Fibroblast of skin of scalp (primary cell): ENCODE data around the gene ZNF570. TPM values are rescaled to one million over a fixed set of nuclear protein-coding genes. Genes with fewer than 3 reads are reported as not detected.

Experiments
- DNase-seq: peaks from one replicate; pipeline ENCODE4 v3.0.0-alpha.2; 2013
- polyA plus RNA-seq, 2 experiments: library from polyadenylated mRNA; unstranded; fragments of 120-200 nt; gene quantifications; one replicate each; pipeline ENCODE4 v1.2.1, GENCODE V29; 2013; ENCODE audit not compliant: insufficient read length in 2 of 2

The ZNF570 gene
- polyA plus RNA-seq (2013, experiment 1 of 2; ENCODE audit: insufficient read length) = 3.6 TPM
- 3.9 TPM for polyA plus RNA-seq (2013, experiment 2 of 2; ENCODE audit: insufficient read length)

- DNase-seq = peak; percentile 91
These were observed at the start of gene ZNF570 for GRCh38 chr19:37468961-37469777. Gene ZNF570, plus strand, starts transcription at chr19:37469356. Its CDS starts 999 bp downstream, at chr19:37470355.

GRCh38 chr19:37452500-37453245 lies 16.5 kb upstream of the ZNF570 start:
- no peak for DNase-seq

DNA sequence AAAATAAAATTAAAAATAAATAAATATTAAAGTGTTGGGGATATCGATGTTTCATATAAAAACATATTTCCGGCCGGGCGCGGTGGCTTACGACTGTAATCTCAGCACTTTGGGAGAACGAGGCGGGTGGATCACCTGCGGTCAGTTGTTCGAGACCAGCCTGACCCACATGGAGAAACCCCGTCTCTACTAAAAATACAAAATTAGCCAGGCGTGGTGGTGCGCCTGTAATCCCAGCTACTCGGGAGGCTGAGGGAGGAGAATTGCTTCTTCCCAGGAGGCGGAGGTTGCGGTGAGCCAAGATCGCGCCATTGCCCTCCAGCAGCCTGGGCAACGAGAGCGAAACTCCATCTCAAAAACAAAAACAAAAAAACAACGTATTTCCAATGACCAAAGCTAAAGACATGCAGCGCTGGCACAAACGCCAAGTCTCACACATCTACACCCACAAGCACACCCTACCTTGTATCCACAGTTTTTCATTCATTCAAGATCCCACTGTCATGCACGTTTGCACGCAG lies 2.8 kb upstream of the ZNF570 start:
- DNase-seq = no peak

DNA sequence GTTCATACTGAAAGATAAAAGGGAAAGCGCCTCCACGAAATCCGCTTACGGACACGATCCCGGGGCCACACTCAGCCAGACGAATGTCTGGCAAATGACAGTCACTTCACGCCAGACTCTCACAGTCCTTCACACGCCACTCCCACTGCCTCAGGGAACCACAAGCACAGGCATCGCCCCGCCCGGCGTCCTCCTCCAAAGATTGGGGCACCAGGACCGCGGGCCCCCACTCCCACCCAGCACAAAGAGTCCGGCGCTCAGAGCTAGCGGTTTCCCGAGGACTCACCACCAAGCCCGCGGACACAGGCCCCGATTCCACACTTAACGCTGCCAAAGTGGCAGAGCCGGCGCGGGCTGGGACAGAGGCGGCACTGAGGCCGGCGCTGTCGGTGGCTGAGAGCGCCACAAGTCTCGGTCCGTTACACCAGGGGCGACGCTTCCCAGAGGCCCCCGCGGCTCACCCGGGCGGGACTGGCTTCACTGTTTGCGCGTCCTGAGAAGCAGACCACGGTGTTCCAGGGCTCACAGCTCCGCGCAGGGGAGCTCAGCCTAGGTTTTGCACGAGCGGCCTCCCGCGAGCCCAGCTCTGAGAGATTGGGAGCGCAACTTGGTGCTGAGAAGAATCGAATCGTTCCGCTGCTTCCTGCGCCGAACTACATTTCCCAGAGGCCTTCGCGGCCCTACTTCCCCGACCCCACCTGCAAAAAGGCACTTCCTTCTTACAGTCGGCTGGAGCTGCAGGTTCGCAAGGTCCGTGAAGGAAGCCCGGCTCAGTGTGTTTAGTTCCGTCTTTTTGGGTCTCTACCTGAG lies 2.2 kb upstream of the ZNF570 start, which contains the start of gene ZNF569:
TSS of gene ZNF569 (minus strand) at position 647 of the 810 bp plus-strand sequence. CDS start 22,523 bp downstream, outside the sequence.
- DNase-seq = peak; percentile 94

- no peak for DNase-seq
These were observed 1.5 kb upstream of the ZNF570 start for GRCh38 chr19:37467608-37468090.

DNA sequence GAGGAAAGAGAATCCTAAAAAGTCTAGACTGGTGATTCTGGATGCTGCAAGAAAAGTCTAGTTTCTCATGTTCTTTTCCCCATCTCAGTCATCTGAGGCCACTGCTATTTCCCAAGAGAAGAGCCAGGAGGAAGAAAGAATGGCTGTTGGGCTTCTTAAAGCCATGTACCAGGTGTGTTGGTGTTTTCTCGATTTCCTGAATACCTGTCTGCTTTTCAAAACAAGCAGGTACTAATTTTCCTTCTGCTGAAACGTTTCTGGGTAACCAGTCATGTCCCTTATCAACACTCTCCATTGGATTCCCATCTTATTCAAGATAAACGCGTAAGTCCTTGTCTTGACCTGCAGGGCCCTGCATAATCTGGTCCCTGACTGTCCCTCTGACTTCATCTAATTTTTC lies 1.1 kb downstream of the ZNF570 start:
- no peak for DNase-seq

DNA sequence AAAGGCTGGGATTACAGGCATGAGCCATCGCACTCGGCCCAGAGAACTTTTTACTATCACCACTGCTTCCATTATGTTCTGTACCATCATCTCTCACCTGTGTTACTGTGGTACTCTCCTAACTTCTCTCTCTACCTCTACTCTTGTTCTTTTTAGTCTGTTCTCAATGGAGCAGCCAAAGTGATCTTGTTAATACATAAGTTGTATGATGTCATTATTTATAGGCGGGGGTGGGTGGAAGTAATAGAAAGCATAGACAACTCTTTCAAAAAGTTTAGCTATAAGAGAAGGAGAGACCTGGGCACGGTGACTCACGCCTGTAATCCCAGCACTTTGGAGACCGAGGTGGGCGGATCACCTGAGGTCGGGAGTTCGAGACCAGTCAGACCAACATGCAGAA lies 3.0 kb downstream of the ZNF570 start:
- no peak for DNase-seq

GRCh38 chr19:37484406-37485168 lies 15.4 kb downstream of the ZNF570 start:
- no peak for DNase-seq

GRCh38 chr19:37492213-37492612 lies 23.1 kb downstream of the ZNF570 start:
- no peak for DNase-seq

GRCh38 chr19:37505958-37506386 lies 36.8 kb downstream of the ZNF570 start:
- DNase-seq = no peak

GRCh38 chr19:37506387-37507166 lies 37.4 kb downstream of the ZNF570 start, which contains the start of gene ZNF793:
Gene ZNF793, plus strand, starts transcription at chr19:37506939. Its CDS starts 16,501 bp downstream, at chr19:37523440.
- DNase-seq = peak; percentile 53

DNA sequence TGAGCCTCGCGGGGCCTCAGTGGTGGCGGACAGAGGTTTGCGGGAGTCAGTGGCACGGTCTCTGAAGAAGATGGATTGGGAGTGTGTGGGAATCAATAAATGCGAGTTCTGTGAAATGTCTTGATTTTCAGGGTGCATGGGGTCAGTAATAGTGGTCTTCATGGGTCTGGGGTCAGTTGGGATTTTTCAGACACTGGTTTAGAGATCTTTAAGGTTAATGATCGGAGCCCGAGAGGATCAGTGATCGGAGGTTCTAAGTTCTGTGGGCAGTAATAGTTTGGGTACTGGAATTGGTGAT lies 38.0 kb downstream of the ZNF570 start:
- DNase-seq = no peak

- no peak for DNase-seq
These were observed 42.0 kb downstream of the ZNF570 start for GRCh38 chr19:37511186-37511585.

DNA sequence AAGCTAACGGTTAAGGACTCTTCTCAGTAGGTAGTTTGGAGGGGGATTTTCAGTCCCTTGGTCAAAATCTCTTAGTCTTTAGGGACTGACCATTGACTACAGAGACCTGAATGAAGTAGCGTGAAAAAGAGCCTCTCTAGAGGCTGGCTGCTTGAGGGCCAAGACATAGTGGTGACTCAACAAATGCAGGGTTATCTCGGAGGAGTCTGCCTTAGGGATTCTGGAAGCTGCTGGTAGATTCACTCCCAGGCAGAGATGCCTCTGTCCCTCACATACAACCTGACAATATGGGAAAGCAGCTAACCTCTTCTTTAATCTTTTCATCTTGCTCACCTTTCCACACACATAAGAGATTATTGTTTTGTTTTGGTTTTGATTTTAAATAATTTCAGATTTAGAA lies 42.7 kb downstream of the ZNF570 start:
- DNase-seq = no peak

DNA sequence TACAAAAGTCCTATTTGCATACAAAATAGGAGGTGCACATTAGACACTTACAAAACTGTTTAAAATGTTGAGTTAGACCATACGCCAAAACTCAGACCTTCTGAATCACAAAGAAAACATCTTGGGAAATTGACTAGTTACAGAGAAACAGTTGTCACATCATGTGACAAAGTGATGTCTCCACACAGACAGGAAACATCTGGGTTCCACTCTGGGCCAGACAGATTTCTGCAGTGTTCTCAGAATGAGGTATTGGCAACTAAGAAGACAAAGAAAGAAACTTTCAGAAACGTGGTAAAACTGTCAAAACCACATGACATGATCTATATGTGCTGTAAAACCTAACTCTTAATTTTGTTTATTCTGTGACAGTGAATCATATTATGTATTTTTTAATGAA lies 44.2 kb downstream of the ZNF570 start:
- DNase-seq = no peak

DNA sequence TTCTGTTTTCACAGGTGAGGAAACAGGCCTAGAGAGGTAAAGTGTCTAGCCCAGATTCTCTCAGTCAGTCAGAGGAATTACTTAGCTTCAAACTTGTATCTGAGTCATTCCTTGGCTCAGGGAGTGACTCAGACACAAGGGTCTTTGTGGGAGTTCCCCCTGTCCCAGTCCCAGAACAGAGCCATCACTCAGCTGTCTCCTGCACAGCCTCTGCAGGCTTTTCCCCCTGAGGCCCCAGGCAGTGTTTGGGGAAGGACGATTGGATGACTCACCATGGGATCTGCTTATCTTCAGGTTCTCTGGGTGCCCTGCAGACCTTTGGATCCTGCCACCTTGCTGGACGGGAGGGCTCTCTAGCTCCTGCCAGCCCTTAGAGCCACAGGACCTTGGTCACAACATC lies 50.7 kb downstream of the ZNF570 start:
- no peak for DNase-seq

GRCh38 chr19:37537391-37537947 lies 68.3 kb downstream of the ZNF570 start:
- DNase-seq = no peak
